ENCODE results near the gene ANKRD13D.

- no peak for TF ChIP-seq CTCF (IDR thresholded peaks at IDR 0.05; ENCODE audit: insufficient read depth, low read depth, low read length)
- TF ChIP-seq EZH2 (IDR thresholded peaks at IDR 0.05; ENCODE audit: insufficient read depth, low read length) = no peak
These were observed 13.5 kb downstream of the ANKRD13D start for GRCh38 chr11:67302571-67303131.

Data from astrocyte (in vitro differentiated cells and primary cell).